ENCODE measurements around the gene TINAGL1. TPM values are rescaled to one million over a fixed set of nuclear protein-coding genes. Genes with fewer than 3 reads are reported as not detected.

Gene TINAGL1
- total and polyA plus RNA-seq, 7 donors = 21.0 to 238 (median 87.9) TPM

GRCh38 chr1:31579374-31579773 is 3.1 kb downstream of the TINAGL1 start:
- WGBS, 2 donors = 86% methylated on average over 5 of the region's 5 CpGs
- Histone ChIP-seq H3K4me3 (peak overlapping the region in 3 of 4 donors; percentile 26 to 67 (median 42)), H3K27ac (peak overlapping the region; percentile 94 to 98 (median 96)), H3K27me3 (no peaks in the 10 kb centered on the region), H3K36me3 (peaks cover 0 to 11% (median 4%) of the 10 kb centered on the region in 4 donors), H3K4me1 (peaks cover 0 to 79% (median 73%) of the 10 kb centered on the region in 4 donors), H3K9me3 (no peaks in the 10 kb centered on the region)
- intact Hi-C loops (cut with DNase I) = no loop called here
- TF ChIP-seq EP300 (IDR thresholded peaks at IDR 0.05) (no peak), POLR2AphosphoS5 (IDR thresholded peaks at IDR 0.05) (no peak)
- DNase-seq = peak; percentile 70

- H3K27me3 ChIP-seq = no peaks in the 10 kb centered on the region
Measured at GRCh38 chr1:31580513-31580870, 4.2 kb downstream of the TINAGL1 start.

GRCh38 chr1:31580891-31581603 is 4.7 kb downstream of the TINAGL1 start:
- Histone ChIP-seq H3K4me1 (peaks cover 0 to 79% (median 74%) of the 10 kb centered on the region in 4 donors), H3K4me3 (peak overlapping the region in 2 of 4 donors; percentile 42 to 67), H3K36me3 (peaks cover 0 to 25% (median 10%) of the 10 kb centered on the region in 4 donors), H3K27me3 (no peaks in the 10 kb centered on the region), H3K27ac (peak overlapping the region; percentile 94 to 98 (median 96)), H3K9me3 (no peaks in the 10 kb centered on the region)
- TF ChIP-seq EP300 (IDR thresholded peaks at IDR 0.05) (no peak), POLR2AphosphoS5 (IDR thresholded peaks at IDR 0.05) (no peak), POLR2A (IDR thresholded peaks at IDR 0.05) (no peak)
- TF ChIP-seq, protein P1, sequence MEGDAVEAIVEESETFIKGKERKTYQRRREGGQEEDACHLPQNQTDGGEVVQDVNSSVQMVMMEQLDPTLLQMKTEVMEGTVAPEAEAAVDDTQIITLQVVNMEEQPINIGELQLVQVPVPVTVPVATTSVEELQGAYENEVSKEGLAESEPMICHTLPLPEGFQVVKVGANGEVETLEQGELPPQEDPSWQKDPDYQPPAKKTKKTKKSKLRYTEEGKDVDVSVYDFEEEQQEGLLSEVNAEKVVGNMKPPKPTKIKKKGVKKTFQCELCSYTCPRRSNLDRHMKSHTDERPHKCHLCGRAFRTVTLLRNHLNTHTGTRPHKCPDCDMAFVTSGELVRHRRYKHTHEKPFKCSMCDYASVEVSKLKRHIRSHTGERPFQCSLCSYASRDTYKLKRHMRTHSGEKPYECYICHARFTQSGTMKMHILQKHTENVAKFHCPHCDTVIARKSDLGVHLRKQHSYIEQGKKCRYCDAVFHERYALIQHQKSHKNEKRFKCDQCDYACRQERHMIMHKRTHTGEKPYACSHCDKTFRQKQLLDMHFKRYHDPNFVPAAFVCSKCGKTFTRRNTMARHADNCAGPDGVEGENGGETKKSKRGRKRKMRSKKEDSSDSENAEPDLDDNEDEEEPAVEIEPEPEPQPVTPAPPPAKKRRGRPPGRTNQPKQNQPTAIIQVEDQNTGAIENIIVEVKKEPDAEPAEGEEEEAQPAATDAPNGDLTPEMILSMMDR (IDR thresholded peaks at IDR 0.05) = no peak
- 73 to 82% methylated on average over 15 of the region's 15 CpGs for WGBS, 2 donors
- DNase-seq = peak; percentile 65
- intact Hi-C loops (cut with DNase I) = loop anchor here (5.0 kb wide), 1 partner anchor 121 kb away; the partner anchor contains the start of gene COL16A1

More at GRCh38 chr1:31580513-31580870, 4.2 kb downstream of the TINAGL1 start:
- no peaks in the 10 kb centered on the region for H3K9me3 ChIP-seq
- intact Hi-C loops (cut with DNase I) = loop anchor here (5.0 kb wide), 1 partner anchor 122 kb away; the partner anchor contains the start of gene COL16A1
- H3K36me3 ChIP-seq = peaks cover 0 to 22% (median 9%) of the 10 kb centered on the region in 4 donors
- DNase-seq = peak; percentile 93
- H3K4me1 ChIP-seq = peaks cover 0 to 79% (median 76%) of the 10 kb centered on the region in 4 donors
- peak overlapping the region in 3 of 4 donors; percentile 26 to 67 (median 42) for H3K4me3 ChIP-seq
- 63 to 71% methylated on average over 5 of the region's 5 CpGs for WGBS, 2 donors
- TF ChIP-seq, protein P1 (IDR thresholded peaks at IDR 0.05) = no peak
- TF ChIP-seq POLR2A (IDR thresholded peaks at IDR 0.05) (no peak), POLR2AphosphoS5 (IDR thresholded peaks at IDR 0.05) (peak; percentile 38 to 71 (median 67)), EP300 (IDR thresholded peaks at IDR 0.05) (peak in 2 of 4 donors; percentile 65 to 88)
- H3K27ac ChIP-seq = peak overlapping the region; percentile 94 to 98 (median 96)

- no peaks in the 10 kb centered on the region for H3K9me3 ChIP-seq
- H3K36me3 ChIP-seq = peaks cover 0 to 25% (median 12%) of the 10 kb centered on the region in 4 donors
- H3K4me3 ChIP-seq = no peak overlapping the region
- TF ChIP-seq, protein P1 (IDR thresholded peaks at IDR 0.05) = no peak
- TF ChIP-seq POLR2AphosphoS5 (IDR thresholded peaks at IDR 0.05) = no peak
- TF ChIP-seq POLR2A (IDR thresholded peaks at IDR 0.05) = no peak
- TF ChIP-seq EP300 (IDR thresholded peaks at IDR 0.05) = no peak
- peaks cover 0 to 88% (median 79%) of the 10 kb centered on the region in 4 donors for H3K4me1 ChIP-seq
- no peak for DNase-seq
- H3K27ac ChIP-seq = peak overlapping the region; percentile 94 to 98 (median 96)
- 59 to 81% methylated on average over 12 of the region's 12 CpGs for WGBS, 2 donors
- no peaks in the 10 kb centered on the region for H3K27me3 ChIP-seq
- intact Hi-C loops (cut with DNase I) = loop anchor here (5.0 kb wide), 1 partner anchor 120 kb away; the partner anchor contains the start of gene COL16A1
Measured at GRCh38 chr1:31581821-31582810, 5.8 kb downstream of the TINAGL1 start.
